Measurements from ENCODE around the gene TFR2.

GRCh38 chr7:100620239-100620638, 21.1 kb downstream of the TFR2 start:
- TF ChIP-seq POLR2A (IDR thresholded peaks at IDR 0.05): no peak
- no peak for TF ChIP-seq CTCF (IDR thresholded peaks at IDR 0.05)
